ENCODE measurements around the gene GC.
"Not testable (repeated sequence)": the region's sequence is repeated elsewhere in the genome, so short reads cannot be mapped to it uniquely, and the experiment has no call there.

Gene GC

DNA sequence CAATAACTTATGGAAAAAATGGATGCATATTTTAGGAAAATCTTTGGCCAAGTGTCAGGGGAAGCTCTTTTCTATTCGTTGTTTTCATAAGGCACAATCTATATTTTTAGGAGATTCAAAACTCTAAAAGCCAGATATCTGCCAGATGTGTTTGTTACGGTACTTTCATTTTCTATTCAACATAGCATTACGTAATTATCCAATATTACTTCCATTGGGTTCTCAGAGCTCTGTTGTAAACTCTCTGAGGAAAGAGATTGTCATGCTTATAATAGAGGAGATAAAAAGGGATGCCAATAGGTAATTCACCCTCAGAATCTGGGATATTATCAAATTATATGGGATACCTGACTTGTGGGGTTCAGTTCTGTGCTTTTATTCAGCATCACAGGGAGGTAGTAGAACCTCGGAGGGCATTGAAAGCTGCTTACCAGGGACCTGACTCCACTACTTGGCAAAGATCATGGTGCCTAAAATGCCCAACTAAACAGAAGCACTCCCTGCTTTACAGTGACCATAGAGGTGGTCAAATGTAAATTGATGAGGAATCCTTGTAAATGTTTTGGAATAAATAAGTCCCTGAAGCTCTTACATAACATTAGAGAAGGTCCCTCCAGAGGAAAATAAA, 32.9 kb upstream of the GC start:
- H3K27ac ChIP-seq = no peak overlapping the region
- no peak for TF ChIP-seq CTCF (conservative IDR thresholded peaks at IDR 0.05)
- TF ChIP-seq ZFX (IDR thresholded peaks at IDR 0.05) = no peak

- TF ChIP-seq ZFX (IDR thresholded peaks at IDR 0.05) = no peak
- TF ChIP-seq CTCF (conservative IDR thresholded peaks at IDR 0.05) = no peak
- no peak overlapping the region for H3K27ac ChIP-seq
Measured at GRCh38 chr4:71814433-71814832, 30.6 kb upstream of the GC start.

DNA sequence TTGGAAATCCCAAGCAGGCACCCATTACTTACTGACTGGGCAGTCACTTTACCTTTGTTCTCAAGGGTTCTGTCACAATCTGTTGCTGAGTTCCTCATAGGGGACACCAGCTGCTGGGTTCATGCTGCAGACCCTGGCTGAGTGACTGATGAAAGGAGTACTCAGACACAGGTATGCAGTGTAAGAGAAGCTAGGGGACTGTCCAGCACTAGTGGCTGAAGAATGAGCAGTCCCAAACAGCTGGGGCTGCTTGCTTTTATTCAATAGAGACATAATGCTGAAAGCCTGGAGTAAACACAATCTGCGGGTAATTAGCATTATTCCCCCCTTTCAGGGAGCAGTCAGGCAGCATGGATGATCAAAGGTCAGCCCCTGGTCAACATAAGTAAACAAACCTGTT, 25.9 kb upstream of the GC start:
- H3K27ac ChIP-seq = not testable (repeated sequence)

DNA sequence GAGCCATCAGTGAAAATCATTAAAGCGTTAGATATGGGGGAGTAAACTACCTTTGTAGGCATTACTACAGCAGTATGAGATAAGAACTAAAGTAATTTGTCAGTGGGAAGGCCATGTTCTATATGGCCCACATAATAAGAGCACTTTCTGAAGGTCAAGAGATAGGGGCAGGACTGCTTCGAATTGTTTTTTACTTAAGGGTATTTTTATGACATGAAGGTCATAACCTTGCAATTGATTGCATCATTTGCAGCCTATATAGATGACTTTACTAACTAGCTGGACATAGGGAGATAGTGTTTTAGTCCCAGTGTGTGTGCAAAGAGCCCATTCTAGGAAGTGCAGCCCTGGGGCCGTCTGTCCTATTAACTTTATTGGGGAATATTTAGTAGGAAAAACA, 23.6 kb upstream of the GC start:
- TF ChIP-seq CTCF (conservative IDR thresholded peaks at IDR 0.05) = no peak
- no peak for TF ChIP-seq ZFX (IDR thresholded peaks at IDR 0.05)

GRCh38 chr4:71805230-71805629, 21.4 kb upstream of the GC start:
- H3K27ac ChIP-seq = not testable (repeated sequence)

More for the DNA sequence above, 23.6 kb upstream of the GC start:
- H3K27ac ChIP-seq = no peak overlapping the region

DNA sequence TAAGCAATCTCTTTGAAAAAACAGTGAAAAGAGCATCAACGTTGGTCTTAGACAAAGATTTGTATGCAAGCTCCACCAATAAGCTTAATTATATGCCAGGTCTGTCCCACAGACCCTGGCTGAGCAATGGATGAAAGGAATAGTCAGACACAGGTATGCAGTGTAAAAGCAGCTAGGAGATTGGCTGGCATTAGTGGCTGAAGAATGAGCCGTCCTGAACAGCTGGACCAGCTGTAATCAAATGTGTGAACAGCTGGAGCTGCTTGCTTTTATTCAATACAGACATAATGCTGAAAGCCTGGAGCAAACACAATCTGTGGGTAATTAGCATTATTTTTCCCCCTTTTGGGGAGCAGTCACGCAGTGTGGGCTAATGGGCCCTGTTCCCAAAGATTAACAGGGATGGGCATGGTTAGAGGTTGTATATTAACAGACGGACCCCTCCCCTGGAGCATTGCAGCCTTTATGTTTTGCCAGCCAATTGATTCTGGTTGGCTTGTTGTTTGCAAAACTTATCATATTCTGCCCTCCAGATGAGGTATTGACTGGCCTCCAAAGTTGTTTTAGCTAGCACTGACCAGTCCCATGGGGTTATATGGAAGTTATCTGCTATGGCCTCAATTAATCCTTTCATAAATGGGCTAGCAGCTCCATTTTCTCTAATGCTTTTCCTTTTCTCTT, 20.3 kb upstream of the GC start:
- not testable (repeated sequence) for H3K27ac ChIP-seq

DNA sequence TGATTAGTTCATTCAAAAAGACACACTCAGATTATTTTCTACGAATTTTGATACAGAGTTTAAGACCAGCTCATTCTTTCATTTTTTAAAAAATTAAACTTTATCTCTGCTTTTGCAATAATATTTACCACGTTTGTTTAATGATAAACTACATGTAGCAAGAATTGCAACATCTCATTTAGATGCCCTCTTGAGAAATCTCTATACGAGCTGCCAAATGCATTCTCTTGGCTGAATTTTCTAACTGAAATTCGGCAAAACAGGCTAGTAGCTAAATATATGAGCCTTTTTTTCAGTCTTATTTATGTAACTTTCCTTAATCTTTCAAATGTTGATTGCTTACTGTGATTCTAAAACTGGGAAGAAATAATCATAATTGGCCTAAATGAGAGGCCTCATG, 2.1 kb upstream of the GC start:
- no peak overlapping the region for H3K27ac ChIP-seq
- TF ChIP-seq CTCF (conservative IDR thresholded peaks at IDR 0.05) (no peak), ZFX (IDR thresholded peaks at IDR 0.05) (no peak)

DNA sequence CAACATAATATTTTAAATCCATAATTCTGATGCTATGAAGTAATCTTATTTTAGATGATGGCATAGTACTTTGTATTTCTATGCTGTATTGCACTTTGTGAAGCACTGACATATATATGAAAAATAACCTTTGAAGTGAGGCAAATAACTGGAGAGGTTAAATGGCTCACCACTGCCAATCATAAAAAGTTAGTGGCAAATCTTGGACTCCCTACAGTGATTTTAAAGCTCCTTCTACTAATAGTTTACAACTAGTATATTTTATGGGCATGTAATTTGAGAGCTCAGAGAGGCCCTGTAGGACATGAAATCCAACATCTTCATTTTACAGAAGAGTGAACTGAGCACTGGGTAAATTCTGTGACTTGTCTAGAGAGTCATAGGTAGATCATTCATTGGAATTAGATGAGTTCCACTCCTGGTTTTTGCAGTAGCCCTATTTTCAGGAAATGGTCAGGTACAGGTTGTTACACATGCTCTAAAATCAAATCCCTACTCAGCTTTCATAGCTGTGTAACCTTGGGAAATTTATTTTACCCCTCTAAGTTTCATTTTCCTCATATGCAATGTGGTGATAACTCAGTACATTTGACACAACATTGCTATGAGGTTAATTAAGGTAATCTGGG, 804 bp upstream of the GC start:
- TF ChIP-seq CTCF (conservative IDR thresholded peaks at IDR 0.05) = no peak
- TF ChIP-seq ZFX (IDR thresholded peaks at IDR 0.05) = no peak
- no peak overlapping the region for H3K27ac ChIP-seq

DNA sequence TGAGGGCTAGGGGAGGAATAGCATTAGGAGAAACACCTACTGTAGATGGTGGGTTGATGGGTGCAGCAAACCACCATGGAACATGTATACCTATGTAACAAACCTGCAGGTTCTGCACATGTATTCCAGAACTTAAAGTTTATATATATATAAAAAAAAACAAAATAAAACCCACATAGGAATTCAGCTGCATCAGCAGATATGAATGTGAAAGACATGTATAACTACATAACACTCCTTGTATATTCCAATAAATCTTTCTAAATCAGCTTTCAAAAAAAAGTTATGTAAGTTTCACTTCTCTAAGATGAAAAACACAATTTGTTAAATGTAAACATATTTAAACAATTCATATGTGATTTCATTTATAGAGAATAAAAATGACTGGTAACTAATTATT, 6.0 kb downstream of the GC start:
- H3K27ac ChIP-seq = no peak overlapping the region
- no peak for TF ChIP-seq ZFX (IDR thresholded peaks at IDR 0.05)
- no peak for TF ChIP-seq CTCF (conservative IDR thresholded peaks at IDR 0.05)
